Vagina (tissue), 2 donors: ENCODE data around the gene MTERF2. TPM values are rescaled to one million over a fixed set of nuclear protein-coding genes. Genes with fewer than 3 reads are reported as not detected.

Source experiments
- DNase-seq, 2 donors: peaks; one replicate each; pipeline ENCODE4 v3.0.0-alpha.2; 2017; ENCODE audit errors: extremely low spot score in 2 of 2
- H3K27ac ChIP-seq: fragments of 200-600 bp; sonication (generic); one replicate; pipeline ENCODE4 v1.5.1; 2019
- H3K27me3 ChIP-seq: fragments of 200-600 bp; sonication (generic); one replicate; pipeline ENCODE4 v1.5.1; 2019
- H3K36me3 ChIP-seq, 2 donors: fragments of 200-600 bp; sonication (generic); one replicate each; pipeline ENCODE4 v1.5.1; 2017 to 2019
- H3K4me1 ChIP-seq: fragments of 200-600 bp; sonication (generic); one replicate; pipeline ENCODE4 v1.5.1; 2019
- H3K4me3 ChIP-seq, 2 donors: fragments of 200-600 bp; sonication (generic); 1 replicate in 1 of 2; 2 replicates in 1 of 2; pipeline ENCODE4 v1.5.1; 2016 to 2019
- H3K9me3 ChIP-seq: fragments of 200-600 bp; sonication (generic); one replicate; pipeline ENCODE4 v1.5.1; 2019
- CTCF ChIP-seq, 3 experiments: fragments of 450-650 bp in 2 of 3; fragments of 200-600 bp in 1 of 3; sonication (generic) in 1 of 3; IDR thresholded peaks; one replicate each; pipeline ENCODE4 v1.5.1; 2017 to 2019; ENCODE audit warnings: antibody characterized with exemption in 3 of 3, mild to moderate bottlenecking in 2 of 3, moderate library complexity in 2 of 3
- POLR2A ChIP-seq, 2 donors: fragments of 450-650 bp; IDR thresholded peaks; one replicate each; pipeline ENCODE4 v1.6.1; 2017; ENCODE audit warnings: antibody characterized with exemption in 2 of 2, mild to moderate bottlenecking in 2 of 2, moderate library complexity in 2 of 2
- POLR2AphosphoS5 ChIP-seq, 2 donors: sonication (generic); formaldehyde crosslinking; IDR thresholded peaks; one replicate each; pipeline ENCODE4 v1.9.0; 2017; ENCODE audit warnings: antibody characterized with exemption in 2 of 2, mild to moderate bottlenecking in 2 of 2, low read depth in 1 of 2; ENCODE audit not compliant: insufficient read depth in 1 of 2
- intact Hi-C: fragments of 100-400 bp; cut with DNase I; formaldehyde crosslinking; loops from one replicate; pipeline ENCODE4 v1.15.1; 2023
- total RNA-seq: library from RNA; depleted of rRNA; stranded (reverse); fragments of >200 nt; gene quantifications from one replicate; pipeline ENCODE4 v1.2.3, GENCODE V29; 2016

Gene MTERF2
- total RNA-seq, 1 donor from 2014 or later, result 14.5 TPM

DNA sequence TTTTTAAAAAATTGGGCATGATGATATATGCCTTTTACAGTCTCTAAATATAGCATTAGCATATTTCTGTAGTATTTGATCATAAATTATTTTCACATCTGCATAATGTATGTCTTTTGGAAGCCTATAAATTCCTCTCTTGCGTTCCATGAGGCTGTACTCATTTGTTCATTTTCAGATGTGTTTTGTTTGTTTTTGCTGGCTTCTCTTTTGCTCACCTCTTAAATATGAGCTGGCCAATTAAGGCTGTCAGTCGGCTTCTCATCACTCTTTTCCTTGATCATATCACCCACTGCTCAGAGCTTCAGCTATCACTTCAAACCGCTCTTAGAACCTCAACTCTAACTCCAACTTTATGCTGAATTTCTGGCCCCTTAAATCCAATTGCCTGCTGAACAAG, 24.7 kb downstream of the MTERF2 start:
- H3K4me1 ChIP-seq, result peaks cover 65% of the 10 kb centered on the region
- TF ChIP-seq POLR2AphosphoS5 (IDR thresholded peaks at IDR 0.05; ENCODE audit: insufficient read depth in 1 of 2, low read depth in 1 of 2) (no peak), POLR2A (IDR thresholded peaks at IDR 0.05) (no peak), CTCF (IDR thresholded peaks at IDR 0.05) (no peak)
- no peak overlapping the region for H3K4me3 ChIP-seq
- intact Hi-C loops, result no loop called here
- DNase-seq, result no peak
- H3K27ac ChIP-seq, result no peak overlapping the region
- peaks cover 0 to 7% of the 10 kb centered on the region in 2 donors for H3K36me3 ChIP-seq
- no peaks in the 10 kb centered on the region for H3K9me3 ChIP-seq
- no peaks in the 10 kb centered on the region for H3K27me3 ChIP-seq

GRCh38 chr12:106960443-106960842, 26.5 kb downstream of the MTERF2 start:
- Histone ChIP-seq H3K27ac (no peak overlapping the region), H3K4me3 (no peak overlapping the region), H3K27me3 (no peaks in the 10 kb centered on the region), H3K36me3 (no peaks in the 10 kb centered on the region), H3K9me3 (no peaks in the 10 kb centered on the region), H3K4me1 (peaks cover 67% of the 10 kb centered on the region)
- TF ChIP-seq CTCF (IDR thresholded peaks at IDR 0.05), result no peak
- no peak for TF ChIP-seq POLR2A (IDR thresholded peaks at IDR 0.05)
- no peak for TF ChIP-seq POLR2AphosphoS5 (IDR thresholded peaks at IDR 0.05; ENCODE audit: insufficient read depth in 1 of 2, low read depth in 1 of 2)
- no peak for DNase-seq
- intact Hi-C loops, result no loop called here

DNA sequence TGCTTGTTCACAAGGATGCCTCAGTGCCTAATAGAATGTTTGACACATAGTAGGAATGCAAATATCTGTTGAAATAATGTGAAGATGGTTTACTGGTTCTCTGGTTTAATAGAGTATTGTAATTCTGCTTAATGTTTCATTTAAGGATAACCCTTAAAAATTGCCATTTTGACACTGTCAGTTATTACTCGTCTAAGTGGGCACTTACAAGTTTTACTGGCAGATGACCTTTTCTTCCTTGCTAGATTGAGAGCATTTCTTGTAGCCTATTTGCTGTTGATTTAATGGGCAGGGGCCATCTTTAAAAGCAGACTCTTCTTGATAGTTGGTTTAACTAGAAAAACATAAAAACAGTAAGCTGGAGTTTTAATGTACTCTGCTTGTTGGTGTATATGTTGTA, 29.4 kb downstream of the MTERF2 start:
- H3K27me3 ChIP-seq, result no peaks in the 10 kb centered on the region
- no peak for DNase-seq
- intact Hi-C loops, result no loop called here
- no peaks in the 10 kb centered on the region for H3K36me3 ChIP-seq
- H3K9me3 ChIP-seq, result no peaks in the 10 kb centered on the region
- H3K4me1 ChIP-seq, result peaks cover 55% of the 10 kb centered on the region
- peak overlapping the region; percentile 74 to 89 for H3K4me3 ChIP-seq
- TF ChIP-seq CTCF (IDR thresholded peaks at IDR 0.05) (no peak), POLR2AphosphoS5 (IDR thresholded peaks at IDR 0.05; ENCODE audit: insufficient read depth in 1 of 2, low read depth in 1 of 2) (no peak), POLR2A (IDR thresholded peaks at IDR 0.05) (no peak)
- peak overlapping the region; percentile 99 for H3K27ac ChIP-seq

DNA sequence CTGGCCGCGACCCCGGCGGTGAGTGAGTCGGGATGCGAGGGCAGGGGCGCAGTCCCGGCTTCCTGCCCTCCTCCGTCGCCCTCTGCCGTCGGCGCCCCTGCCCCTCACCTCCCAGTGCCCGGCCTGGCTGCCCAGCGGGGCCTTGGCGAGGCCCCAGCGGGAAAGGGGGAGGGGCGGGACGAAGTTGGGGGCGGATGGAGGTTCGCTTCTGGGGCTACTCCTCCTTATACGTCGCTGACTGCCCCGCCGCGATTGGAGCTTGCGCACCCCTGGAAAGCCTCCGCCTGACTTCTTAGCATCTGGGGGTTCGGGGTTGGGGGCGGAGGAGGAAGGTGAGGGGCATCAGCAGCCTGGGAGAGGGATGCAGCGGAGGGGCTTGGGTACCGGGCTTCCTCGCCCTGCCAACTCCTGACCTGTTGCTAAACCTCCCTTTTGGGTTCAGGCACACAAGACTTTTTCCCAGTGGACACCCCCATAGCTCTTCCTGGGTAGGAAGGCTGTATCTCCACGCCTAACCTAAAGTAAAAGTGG, 30.8 kb downstream of the MTERF2 start:
- peak in 1 of 2 donors; percentile 90 for DNase-seq
- Histone ChIP-seq H3K36me3 (no peaks in the 10 kb centered on the region), H3K4me3 (peak overlapping the region; percentile 74 to 89), H3K9me3 (no peaks in the 10 kb centered on the region), H3K4me1 (peaks cover 45% of the 10 kb centered on the region), H3K27me3 (no peaks in the 10 kb centered on the region), H3K27ac (peak overlapping the region; percentile 99)
- TF ChIP-seq POLR2A (IDR thresholded peaks at IDR 0.05) (no peak), CTCF (IDR thresholded peaks at IDR 0.05) (no peak), POLR2AphosphoS5 (IDR thresholded peaks at IDR 0.05; ENCODE audit: insufficient read depth in 1 of 2, low read depth in 1 of 2) (no peak)
- intact Hi-C loops, result loop anchor here (1.0 kb wide), 1 partner anchor 137 kb away; the partner anchor contains the start of gene CRY1

DNA sequence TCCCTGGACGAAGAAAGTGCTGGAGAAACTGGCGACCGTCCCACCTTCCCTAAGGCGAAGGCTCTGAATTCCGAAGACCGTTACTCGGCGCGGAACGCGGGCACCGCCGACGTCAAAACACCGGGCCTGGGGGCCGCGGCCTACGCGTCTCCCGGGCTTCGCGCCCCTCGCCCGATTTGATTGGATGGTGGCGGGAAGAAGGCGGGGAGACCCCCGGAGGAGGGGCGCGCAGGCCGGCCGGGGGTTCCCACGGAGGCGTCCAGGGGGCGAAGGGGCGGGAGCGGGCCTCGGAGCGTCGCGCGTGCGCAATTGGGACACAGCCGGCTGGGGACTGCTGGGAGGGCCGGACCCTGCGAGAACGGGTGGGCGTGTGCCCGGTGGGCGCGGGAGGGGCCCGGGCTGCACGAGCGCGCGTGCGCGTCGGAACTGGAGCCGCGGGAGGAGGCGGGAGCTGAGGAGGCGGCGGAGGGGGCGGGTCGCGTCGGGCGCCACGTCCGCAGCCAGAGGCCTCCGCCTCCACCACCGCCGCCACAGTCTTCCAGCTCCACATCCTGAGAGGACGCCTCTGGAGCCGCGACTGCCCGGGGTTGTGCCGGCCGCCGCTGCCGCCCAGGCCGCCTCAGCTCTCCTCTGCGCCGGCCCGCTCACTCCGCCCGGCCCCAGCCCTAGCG, 31.4 kb downstream of the MTERF2 start, which contains the start of gene TMEM263:
TSS of gene TMEM263 (plus strand) at position 531 of the 671 bp plus-strand sequence. CDS start 11,210 bp downstream, outside the sequence.
- DNase-seq, result peak in 1 of 2 donors; percentile 94
- peak within 1 kb of the TSS; percentile 74 to 89 for H3K4me3 ChIP-seq
- H3K27ac ChIP-seq, result peak within 1 kb of the TSS; percentile 99
- no peaks in the 10 kb centered on the region for H3K27me3 ChIP-seq
- no peaks in the 10 kb centered on the region for H3K36me3 ChIP-seq
- TF ChIP-seq POLR2AphosphoS5 (IDR thresholded peaks at IDR 0.05; ENCODE audit: insufficient read depth in 1 of 2, low read depth in 1 of 2) (peak; percentile 61 to 88), POLR2A (IDR thresholded peaks at IDR 0.05) (peak in 1 of 2 donors; percentile 96), CTCF (IDR thresholded peaks at IDR 0.05) (no peak)
- no peaks in the 10 kb centered on the region for H3K9me3 ChIP-seq
- intact Hi-C loops, result loop anchor here (1.0 kb wide), 1 partner anchor 138 kb away; the partner anchor contains the start of gene CRY1
- peaks cover 40% of the 10 kb centered on the region for H3K4me1 ChIP-seq
